ENCODE results near the gene COL27A1. TPM values are rescaled to one million over a fixed set of nuclear protein-coding genes. Genes with fewer than 3 reads are reported as not detected.
"Not testable (repeated sequence)": the region's sequence is repeated elsewhere in the genome, so short reads cannot be mapped to it uniquely, and the experiment has no call there.

Gene COL27A1
- total RNA-seq, 3 donors from 2014 or later: 3.1 to 13.6 (median 4.0) TPM

GRCh38 chr9:114316605-114317230, 161.4 kb downstream of the COL27A1 start:
- intact Hi-C loops (cut with DNase I, micrococcal nuclease): no loop called here
- DNase-seq (peak in 1 of 3 donors; percentile 14), ATAC-seq (no peak)
- Histone ChIP-seq H3K4me1 (ENCODE audit: low read depth) (no peaks in the 10 kb centered on the region), H3K36me3 (ENCODE audit: low read depth) (no peaks in the 10 kb centered on the region), H3K4me3 (no peak overlapping the region), H3K9me3 (no peaks in the 10 kb centered on the region)
- TF ChIP-seq CTCF (IDR thresholded peaks at IDR 0.05): no peak

GRCh38 chr9:114317665-114318357, 162.5 kb downstream of the COL27A1 start:
- no peaks in the 10 kb centered on the region for H3K9me3 ChIP-seq
- DNase-seq (peak in 1 of 3 donors; percentile 3), ATAC-seq (no peak)
- no peak for TF ChIP-seq CTCF (IDR thresholded peaks at IDR 0.05)
- intact Hi-C loops (cut with DNase I, micrococcal nuclease): no loop called here
- no peaks in the 10 kb centered on the region for H3K36me3 ChIP-seq (ENCODE audit: low read depth)
- H3K4me3 ChIP-seq: no peak overlapping the region
- H3K4me1 ChIP-seq (ENCODE audit: low read depth): no peaks in the 10 kb centered on the region

- ATAC-seq: no peak
- no peak overlapping the region for H3K4me3 ChIP-seq
- no peak for TF ChIP-seq CTCF (IDR thresholded peaks at IDR 0.05)
- intact Hi-C loops (cut with DNase I, micrococcal nuclease): no loop called here
- peak in 1 of 3 donors; percentile 1 for DNase-seq
- no peaks in the 10 kb centered on the region for H3K36me3 ChIP-seq (ENCODE audit: low read depth)
- no peaks in the 10 kb centered on the region for H3K4me1 ChIP-seq (ENCODE audit: low read depth)
- H3K9me3 ChIP-seq: no peaks in the 10 kb centered on the region
These were observed 163.1 kb downstream of the COL27A1 start for GRCh38 chr9:114318416-114318815.

- TF ChIP-seq CTCF (IDR thresholded peaks at IDR 0.05): no peak
- DNase-seq (peak in 1 of 3 donors; percentile 1), ATAC-seq (no peak)
- Histone ChIP-seq H3K4me3 (no peak overlapping the region), H3K4me1 (ENCODE audit: low read depth) (no peaks in the 10 kb centered on the region), H3K36me3 (ENCODE audit: low read depth) (no peaks in the 10 kb centered on the region), H3K9me3 (no peaks in the 10 kb centered on the region)
- intact Hi-C loops (cut with DNase I, micrococcal nuclease): no loop called here
These were observed 163.8 kb downstream of the COL27A1 start for GRCh38 chr9:114319147-114319546.

GRCh38 chr9:114320710-114321109, 165.4 kb downstream of the COL27A1 start:
- H3K36me3 ChIP-seq (ENCODE audit: low read depth); ATAC-seq; H3K4me1 ChIP-seq (ENCODE audit: low read depth); H3K4me3 ChIP-seq; intact Hi-C loops (cut with DNase I, micrococcal nuclease); H3K9me3 ChIP-seq: not testable (repeated sequence)
- DNase-seq: peak in 1 of 3 donors; percentile 13

- intact Hi-C loops (cut with DNase I, micrococcal nuclease): no loop called here
- no peaks in the 10 kb centered on the region for H3K9me3 ChIP-seq
- DNase-seq (peak in 1 of 3 donors; percentile 4), ATAC-seq (no peak)
- H3K4me3 ChIP-seq: no peak overlapping the region
- no peaks in the 10 kb centered on the region for H3K36me3 ChIP-seq (ENCODE audit: low read depth)
- no peaks in the 10 kb centered on the region for H3K4me1 ChIP-seq (ENCODE audit: low read depth)
- no peak for TF ChIP-seq CTCF (IDR thresholded peaks at IDR 0.05)
These were observed 166.4 kb downstream of the COL27A1 start for GRCh38 chr9:114321759-114322158.

- H3K4me1 ChIP-seq (ENCODE audit: low read depth); intact Hi-C loops (cut with DNase I, micrococcal nuclease); H3K4me3 ChIP-seq; H3K9me3 ChIP-seq; ATAC-seq; H3K36me3 ChIP-seq (ENCODE audit: low read depth); DNase-seq: not testable (repeated sequence)
These were observed 167.0 kb downstream of the COL27A1 start for GRCh38 chr9:114322160-114322818.

GRCh38 chr9:114322831-114323531, 167.6 kb downstream of the COL27A1 start, which contains the start of gene ORM1:
Gene ORM1 (plus strand): TSS chr9:114323098. CDS start chr9:114323134, 36 bp downstream.
- H3K36me3 ChIP-seq (ENCODE audit: low read depth); H3K4me3 ChIP-seq; H3K4me1 ChIP-seq (ENCODE audit: low read depth); H3K9me3 ChIP-seq; intact Hi-C loops (cut with DNase I, micrococcal nuclease): not testable (repeated sequence)
- DNase-seq: peak in 1 of 3 donors; percentile 8
- ATAC-seq: peak; percentile 30
